A549 (cell line): Measurements from ENCODE around the gene RNF130.

ENCODE experiments used
- CHD2 ChIP-seq: fragments of 150-350 bp; IDR thresholded peaks from 2 replicates; pipeline ENCODE4 v1.6.1; 2014; ENCODE audit warnings: low read length; ENCODE audit not compliant: partially characterized antibody
- EP300 ChIP-seq, 2 experiments: fragments of >200 bp; sonication (Bioruptor Twin); formaldehyde crosslinking; IDR thresholded peaks; 2 replicates in 1 of 2; 3 replicates in 1 of 2; pipeline ENCODE4 v1.6.1; 2016 to 2017
- GATA3 ChIP-seq: IDR thresholded peaks from 2 replicates; pipeline ENCODE4 v1.6.1; 2012; ENCODE audit warnings: borderline replicate concordance
- NPAS2 ChIP-seq: fragments of 250-450 bp; sonication (Bioruptor Pico); IDR thresholded peaks from 2 replicates; pipeline ENCODE4 v1.8.0; 2022; ENCODE audit warnings: mild to moderate bottlenecking, moderate library complexity, borderline replicate concordance
- POLR2A ChIP-seq: IDR thresholded peaks from 2 replicates; pipeline ENCODE4 v1.6.1; 2012; ENCODE audit warnings: mild to moderate bottlenecking, low read length
- RARB ChIP-seq: fragments of 250-450 bp; sonication (Bioruptor Pico); IDR thresholded peaks from 2 replicates; pipeline ENCODE4 v1.8.0; 2021; ENCODE audit warnings: mild to moderate bottlenecking, moderate library complexity
- RCOR1 ChIP-seq: fragments of 150-350 bp; IDR thresholded peaks from 2 replicates; pipeline ENCODE4 v1.6.1; 2014; ENCODE audit warnings: antibody characterized with exemption, low read length, low read depth
- ZFP36 ChIP-seq: fragments of 450-650 bp; IDR thresholded peaks from 2 replicates; pipeline ENCODE4 v1.6.1; 2014; ENCODE audit warnings: borderline replicate concordance; ENCODE audit not compliant: partially characterized antibody
- TF ChIP-seq, protein P1 (sequence below): fragments of >200 bp; sonication (Bioruptor Twin); formaldehyde crosslinking; IDR thresholded peaks from 3 replicates; pipeline ENCODE4 v1.5.1; 2016
- TF ChIP-seq, protein P2 (sequence below): IDR thresholded peaks from 2 replicates; pipeline ENCODE4 v1.6.1; 2012

GRCh38 chr5:179955062-179955461 lies 116.5 kb downstream of the RNF130 start:
- TF ChIP-seq CHD2 (no peak), ZFP36 (no peak), POLR2A (no peak), GATA3 (no peak), EP300 (IDR thresholded peaks at IDR 0.05) (no peak), RCOR1 (no peak), RARB (no peak), NPAS2 (CRISPR knock-in tag) (no peak)
- TF ChIP-seq, protein P1, sequence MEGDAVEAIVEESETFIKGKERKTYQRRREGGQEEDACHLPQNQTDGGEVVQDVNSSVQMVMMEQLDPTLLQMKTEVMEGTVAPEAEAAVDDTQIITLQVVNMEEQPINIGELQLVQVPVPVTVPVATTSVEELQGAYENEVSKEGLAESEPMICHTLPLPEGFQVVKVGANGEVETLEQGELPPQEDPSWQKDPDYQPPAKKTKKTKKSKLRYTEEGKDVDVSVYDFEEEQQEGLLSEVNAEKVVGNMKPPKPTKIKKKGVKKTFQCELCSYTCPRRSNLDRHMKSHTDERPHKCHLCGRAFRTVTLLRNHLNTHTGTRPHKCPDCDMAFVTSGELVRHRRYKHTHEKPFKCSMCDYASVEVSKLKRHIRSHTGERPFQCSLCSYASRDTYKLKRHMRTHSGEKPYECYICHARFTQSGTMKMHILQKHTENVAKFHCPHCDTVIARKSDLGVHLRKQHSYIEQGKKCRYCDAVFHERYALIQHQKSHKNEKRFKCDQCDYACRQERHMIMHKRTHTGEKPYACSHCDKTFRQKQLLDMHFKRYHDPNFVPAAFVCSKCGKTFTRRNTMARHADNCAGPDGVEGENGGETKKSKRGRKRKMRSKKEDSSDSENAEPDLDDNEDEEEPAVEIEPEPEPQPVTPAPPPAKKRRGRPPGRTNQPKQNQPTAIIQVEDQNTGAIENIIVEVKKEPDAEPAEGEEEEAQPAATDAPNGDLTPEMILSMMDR, result no peak
- TF ChIP-seq, protein P2, sequence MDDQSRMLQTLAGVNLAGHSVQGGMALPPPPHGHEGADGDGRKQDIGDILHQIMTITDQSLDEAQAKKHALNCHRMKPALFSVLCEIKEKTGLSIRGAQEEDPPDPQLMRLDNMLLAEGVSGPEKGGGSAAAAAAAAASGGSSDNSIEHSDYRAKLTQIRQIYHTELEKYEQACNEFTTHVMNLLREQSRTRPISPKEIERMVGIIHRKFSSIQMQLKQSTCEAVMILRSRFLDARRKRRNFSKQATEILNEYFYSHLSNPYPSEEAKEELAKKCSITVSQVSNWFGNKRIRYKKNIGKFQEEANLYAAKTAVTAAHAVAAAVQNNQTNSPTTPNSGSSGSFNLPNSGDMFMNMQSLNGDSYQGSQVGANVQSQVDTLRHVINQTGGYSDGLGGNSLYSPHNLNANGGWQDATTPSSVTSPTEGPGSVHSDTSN, result no peak
